Activated CD4-positive, alpha-beta T cell treated with anti-CD3 and anti-CD28 coated beads for 1 hour (primary cell): ENCODE data around the gene CSF2RB.

Experiments
- DNase-seq: peaks from one replicate; pipeline ENCODE4 v3.0.0-alpha.2; 2020

Gene CSF2RB

GRCh38 chr22:36892292-36892691 lies 21.1 kb upstream of the CSF2RB start:
- no peak for DNase-seq

- DNase-seq = no peak
Observed at GRCh38 chr22:36893262-36893661, 20.2 kb upstream of the CSF2RB start.

- no peak for DNase-seq
Observed at GRCh38 chr22:36894266-36894665, 19.2 kb upstream of the CSF2RB start.

- DNase-seq = no peak
Observed at GRCh38 chr22:36897611-36898010, 15.8 kb upstream of the CSF2RB start.

- DNase-seq = no peak
Observed at GRCh38 chr22:36898690-36899089, 14.7 kb upstream of the CSF2RB start.

- DNase-seq = no peak
Observed at GRCh38 chr22:36899498-36899897, 13.9 kb upstream of the CSF2RB start.

- DNase-seq = no peak
Observed at GRCh38 chr22:36900225-36900624, 13.2 kb upstream of the CSF2RB start.

GRCh38 chr22:36900880-36901279 lies 12.5 kb upstream of the CSF2RB start:
- no peak for DNase-seq

- no peak for DNase-seq
Observed at GRCh38 chr22:36901411-36902142, 11.9 kb upstream of the CSF2RB start.

GRCh38 chr22:36902143-36902926 lies 11.1 kb upstream of the CSF2RB start:
- DNase-seq = no peak

- no peak for DNase-seq
Observed at GRCh38 chr22:36904260-36904880, 9.1 kb upstream of the CSF2RB start.

- DNase-seq = no peak
Observed at GRCh38 chr22:36907253-36908195, 5.9 kb upstream of the CSF2RB start.

GRCh38 chr22:36910461-36910860 lies 3.0 kb upstream of the CSF2RB start:
- no peak for DNase-seq

- no peak for DNase-seq
Observed at GRCh38 chr22:36911887-36912661, 1.4 kb upstream of the CSF2RB start.

- no peak for DNase-seq
Observed at GRCh38 chr22:36912694-36913426, 568 bp upstream of the CSF2RB start.

- DNase-seq = no peak
Observed at GRCh38 chr22:36914390-36914752, 943 bp downstream of the CSF2RB start.

- DNase-seq = no peak
Observed at GRCh38 chr22:36916034-36916433, 2.6 kb downstream of the CSF2RB start.

- no peak for DNase-seq
Observed at GRCh38 chr22:36918586-36919284, 5.3 kb downstream of the CSF2RB start.

GRCh38 chr22:36921309-36922104 lies 8.1 kb downstream of the CSF2RB start:
- DNase-seq = no peak

GRCh38 chr22:36922105-36922608 lies 8.7 kb downstream of the CSF2RB start:
- no peak for DNase-seq
